Measurements from ENCODE around the gene TNFRSF11A.

Gene TNFRSF11A

GRCh38 chr18:62377131-62377807 lies 52.2 kb downstream of the TNFRSF11A start:
- Histone ChIP-seq H3K9me3 (ENCODE audit: control insufficient read depth, low read length) (no peaks in the 10 kb centered on the region), H3K36me3 (ENCODE audit: control insufficient read depth, insufficient read depth, low read length) (no peaks in the 10 kb centered on the region), H3K27me3 (ENCODE audit: control insufficient read depth, insufficient read depth, low read length, poor library complexity, severe bottlenecking) (no peaks in the 10 kb centered on the region), H3K27ac (ENCODE audit: insufficient read depth, low read depth, low read length, poor library complexity, severe bottlenecking) (no peak overlapping the region), H3K4me1 (ENCODE audit: control insufficient read depth, insufficient read depth, low read length) (no peaks in the 10 kb centered on the region), H3K4me3 (ENCODE audit: insufficient read depth, low read depth, low read length) (no peak overlapping the region)
- WGBS, 2 experiments: 84 to 98% methylated on average over 5 to 7 of the region's 7 CpGs

GRCh38 chr18:62379051-62379450 lies 53.9 kb downstream of the TNFRSF11A start:
- H3K27me3 ChIP-seq (ENCODE audit: control insufficient read depth, insufficient read depth, low read length, poor library complexity, severe bottlenecking): no peaks in the 10 kb centered on the region
- no peak overlapping the region for H3K27ac ChIP-seq (ENCODE audit: insufficient read depth, low read depth, low read length, poor library complexity, severe bottlenecking)
- no peaks in the 10 kb centered on the region for H3K9me3 ChIP-seq (ENCODE audit: control insufficient read depth, low read length)
- H3K4me3 ChIP-seq (ENCODE audit: insufficient read depth, low read depth, low read length): no peak overlapping the region
- H3K36me3 ChIP-seq (ENCODE audit: control insufficient read depth, insufficient read depth, low read length): no peaks in the 10 kb centered on the region
- WGBS, 2 experiments: 89 to 93% methylated on average over 4 to 5 of the region's 5 CpGs
- H3K4me1 ChIP-seq (ENCODE audit: control insufficient read depth, insufficient read depth, low read length): no peaks in the 10 kb centered on the region

DNA sequence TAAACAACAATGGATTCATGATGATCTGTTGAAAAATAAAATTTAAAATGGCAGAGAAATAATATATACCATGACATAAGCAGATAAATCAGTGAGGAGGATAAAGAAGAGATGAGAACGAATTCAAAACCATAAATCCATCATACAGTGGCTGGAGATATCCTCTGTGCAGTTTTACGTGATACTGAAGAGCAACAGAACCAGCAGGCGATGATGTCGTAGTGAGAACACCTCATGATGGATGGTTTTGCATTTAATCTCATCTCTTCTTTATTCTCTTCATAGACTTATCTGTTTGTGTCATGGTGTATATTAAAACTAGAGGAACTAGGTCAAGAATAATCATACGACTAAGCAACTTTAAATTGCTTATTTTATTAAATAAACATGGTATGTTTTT lies 56.3 kb downstream of the TNFRSF11A start:
- H3K9me3 ChIP-seq (ENCODE audit: control insufficient read depth, low read length): no peaks in the 10 kb centered on the region
- no peaks in the 10 kb centered on the region for H3K4me1 ChIP-seq (ENCODE audit: control insufficient read depth, insufficient read depth, low read length)
- no peak overlapping the region for H3K4me3 ChIP-seq (ENCODE audit: insufficient read depth, low read depth, low read length)
- 92 to 95% methylated on average over 4 to 5 of the region's 5 CpGs for WGBS, 2 experiments
- no peak overlapping the region for H3K27ac ChIP-seq (ENCODE audit: insufficient read depth, low read depth, low read length, poor library complexity, severe bottlenecking)
- no peaks in the 10 kb centered on the region for H3K27me3 ChIP-seq (ENCODE audit: control insufficient read depth, insufficient read depth, low read length, poor library complexity, severe bottlenecking)
- H3K36me3 ChIP-seq (ENCODE audit: control insufficient read depth, insufficient read depth, low read length): no peaks in the 10 kb centered on the region

GRCh38 chr18:62384068-62384467 lies 59.0 kb downstream of the TNFRSF11A start:
- Histone ChIP-seq H3K27ac (ENCODE audit: insufficient read depth, low read depth, low read length, poor library complexity, severe bottlenecking) (no peak overlapping the region), H3K4me3 (ENCODE audit: insufficient read depth, low read depth, low read length) (no peak overlapping the region), H3K4me1 (ENCODE audit: control insufficient read depth, insufficient read depth, low read length) (no peaks in the 10 kb centered on the region), H3K36me3 (ENCODE audit: control insufficient read depth, insufficient read depth, low read length) (no peaks in the 10 kb centered on the region), H3K9me3 (ENCODE audit: control insufficient read depth, low read length) (no peaks in the 10 kb centered on the region), H3K27me3 (ENCODE audit: control insufficient read depth, insufficient read depth, low read length, poor library complexity, severe bottlenecking) (no peaks in the 10 kb centered on the region)
- WGBS, 2 experiments: 78 to 81% methylated on average over 1 of the region's 1 CpG

GRCh38 chr18:62384610-62385097 lies 59.5 kb downstream of the TNFRSF11A start:
- H3K27me3 ChIP-seq (ENCODE audit: control insufficient read depth, insufficient read depth, low read length, poor library complexity, severe bottlenecking): no peaks in the 10 kb centered on the region
- no peak overlapping the region for H3K4me3 ChIP-seq (ENCODE audit: insufficient read depth, low read depth, low read length)
- 82 to 84% methylated on average over 46 of the region's 46 CpGs for WGBS, 2 experiments

GRCh38 chr18:62386091-62386490 lies 61.0 kb downstream of the TNFRSF11A start:
- no peaks in the 10 kb centered on the region for H3K36me3 ChIP-seq (ENCODE audit: control insufficient read depth, insufficient read depth, low read length)
- WGBS, 2 experiments: 71 to 84% methylated on average over 5 of the region's 5 CpGs
- no peak overlapping the region for H3K4me3 ChIP-seq (ENCODE audit: insufficient read depth, low read depth, low read length)
- no peaks in the 10 kb centered on the region for H3K9me3 ChIP-seq (ENCODE audit: control insufficient read depth, low read length)
- no peaks in the 10 kb centered on the region for H3K27me3 ChIP-seq (ENCODE audit: control insufficient read depth, insufficient read depth, low read length, poor library complexity, severe bottlenecking)
- no peaks in the 10 kb centered on the region for H3K4me1 ChIP-seq (ENCODE audit: control insufficient read depth, insufficient read depth, low read length)
- no peak overlapping the region for H3K27ac ChIP-seq (ENCODE audit: insufficient read depth, low read depth, low read length, poor library complexity, severe bottlenecking)

More at GRCh38 chr18:62384610-62385097, 59.5 kb downstream of the TNFRSF11A start:
- H3K27ac ChIP-seq (ENCODE audit: insufficient read depth, low read depth, low read length, poor library complexity, severe bottlenecking): no peak overlapping the region
- H3K36me3 ChIP-seq (ENCODE audit: control insufficient read depth, insufficient read depth, low read length): no peaks in the 10 kb centered on the region
- H3K4me1 ChIP-seq (ENCODE audit: control insufficient read depth, insufficient read depth, low read length): no peaks in the 10 kb centered on the region
- no peaks in the 10 kb centered on the region for H3K9me3 ChIP-seq (ENCODE audit: control insufficient read depth, low read length)

DNA sequence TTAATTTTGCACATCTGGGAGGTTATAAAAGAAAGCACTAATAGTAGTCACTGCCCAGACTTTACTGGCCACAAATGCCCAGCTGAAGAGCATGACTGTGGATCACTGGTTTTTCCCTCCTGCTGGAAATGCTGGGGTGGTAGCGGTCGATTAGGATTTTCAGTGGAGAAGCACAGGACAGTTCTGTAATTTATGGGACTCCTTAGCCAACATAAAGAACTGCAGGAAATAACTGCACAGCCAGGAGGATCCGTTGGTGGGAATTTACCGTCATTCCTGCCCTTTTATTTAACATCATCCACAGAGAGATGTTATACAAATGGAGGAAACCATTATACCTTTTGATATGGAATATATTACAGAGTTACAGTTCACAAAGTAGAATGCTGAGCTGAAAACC lies 61.5 kb downstream of the TNFRSF11A start:
- H3K9me3 ChIP-seq (ENCODE audit: control insufficient read depth, low read length): no peaks in the 10 kb centered on the region
- no peak overlapping the region for H3K27ac ChIP-seq (ENCODE audit: insufficient read depth, low read depth, low read length, poor library complexity, severe bottlenecking)
- no peaks in the 10 kb centered on the region for H3K36me3 ChIP-seq (ENCODE audit: control insufficient read depth, insufficient read depth, low read length)
- 90 to 96% methylated on average over 4 of the region's 4 CpGs for WGBS, 2 experiments
- H3K4me1 ChIP-seq (ENCODE audit: control insufficient read depth, insufficient read depth, low read length): no peaks in the 10 kb centered on the region
- no peaks in the 10 kb centered on the region for H3K27me3 ChIP-seq (ENCODE audit: control insufficient read depth, insufficient read depth, low read length, poor library complexity, severe bottlenecking)
- no peak overlapping the region for H3K4me3 ChIP-seq (ENCODE audit: insufficient read depth, low read depth, low read length)

DNA sequence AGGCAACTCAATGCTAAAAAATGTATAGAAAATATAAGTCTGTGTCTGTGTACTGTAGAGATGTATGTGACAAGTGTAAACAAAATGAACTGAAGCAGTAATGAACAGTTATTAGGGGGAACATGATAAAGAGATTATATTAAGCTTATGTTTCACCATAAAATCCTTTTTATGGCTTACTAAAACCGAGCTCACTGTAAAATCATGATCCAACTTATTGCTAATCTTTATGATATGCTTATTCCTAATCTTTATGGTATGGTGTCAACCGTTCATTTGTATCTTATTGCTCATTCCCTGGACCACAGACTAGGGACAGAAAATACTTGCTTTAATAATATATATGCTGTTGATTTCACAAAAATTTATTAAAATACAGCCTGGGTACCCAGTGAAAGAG lies 62.1 kb downstream of the TNFRSF11A start:
- Histone ChIP-seq H3K27ac (ENCODE audit: insufficient read depth, low read depth, low read length, poor library complexity, severe bottlenecking) (no peak overlapping the region), H3K4me1 (ENCODE audit: control insufficient read depth, insufficient read depth, low read length) (no peaks in the 10 kb centered on the region), H3K9me3 (ENCODE audit: control insufficient read depth, low read length) (no peaks in the 10 kb centered on the region), H3K36me3 (ENCODE audit: control insufficient read depth, insufficient read depth, low read length) (no peaks in the 10 kb centered on the region), H3K27me3 (ENCODE audit: control insufficient read depth, insufficient read depth, low read length, poor library complexity, severe bottlenecking) (no peaks in the 10 kb centered on the region), H3K4me3 (ENCODE audit: insufficient read depth, low read depth, low read length) (no peak overlapping the region)
- 100% methylated on average over 1 of the region's 2 CpGs; no CpG with 5 or more reads in 1 of the 2 experiments for WGBS, 2 experiments

DNA sequence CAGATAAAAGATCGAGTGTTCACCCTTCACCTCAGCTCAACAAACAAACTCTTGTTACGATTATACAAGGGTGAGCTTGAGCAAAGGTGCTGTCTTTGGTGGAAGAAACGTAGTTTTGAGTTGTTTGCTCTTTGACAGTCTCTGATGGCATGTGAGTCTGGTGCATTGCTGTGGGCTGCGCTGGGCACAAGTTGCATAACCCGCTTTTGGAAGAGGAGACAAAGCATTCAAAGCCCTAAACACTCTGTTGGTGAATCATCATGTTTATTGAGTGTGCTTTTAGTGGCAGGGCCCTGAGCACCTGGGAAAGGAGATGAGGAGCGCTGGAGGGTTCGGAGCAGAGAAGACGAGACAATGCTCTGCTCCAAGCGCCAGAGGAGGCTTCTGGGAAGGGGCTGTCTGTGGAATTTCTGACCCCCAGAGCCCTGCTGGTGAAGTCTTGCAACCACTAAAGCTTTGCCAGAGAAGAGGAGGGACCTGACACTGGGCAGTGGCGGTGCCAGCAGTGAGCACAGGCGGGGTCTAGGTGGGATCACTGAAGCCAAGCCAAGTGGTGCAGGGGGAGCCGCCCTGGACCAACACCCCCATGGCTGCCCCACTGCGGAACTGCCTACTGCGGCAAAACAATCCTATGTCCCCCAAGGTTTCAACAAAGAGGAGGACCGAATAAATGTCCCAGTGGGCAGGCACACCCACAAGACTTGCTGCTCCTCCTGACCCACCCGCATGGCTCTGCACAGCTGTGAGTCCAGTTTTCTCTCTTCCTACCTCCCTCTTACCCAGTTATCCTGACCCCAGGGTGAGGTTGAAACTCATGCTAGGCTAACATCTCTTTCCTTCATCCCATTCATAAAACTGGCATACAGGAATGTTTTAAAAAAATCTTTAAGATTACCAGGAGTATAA lies 64.0 kb downstream of the TNFRSF11A start:
- H3K9me3 ChIP-seq (ENCODE audit: control insufficient read depth, low read length): no peaks in the 10 kb centered on the region
- H3K4me3 ChIP-seq (ENCODE audit: insufficient read depth, low read depth, low read length): no peak overlapping the region
- 93 to 94% methylated on average over 15 to 16 of the region's 16 CpGs for WGBS, 2 experiments
- no peaks in the 10 kb centered on the region for H3K36me3 ChIP-seq (ENCODE audit: control insufficient read depth, insufficient read depth, low read length)
- no peak overlapping the region for H3K27ac ChIP-seq (ENCODE audit: insufficient read depth, low read depth, low read length, poor library complexity, severe bottlenecking)
- no peaks in the 10 kb centered on the region for H3K27me3 ChIP-seq (ENCODE audit: control insufficient read depth, insufficient read depth, low read length, poor library complexity, severe bottlenecking)
- no peaks in the 10 kb centered on the region for H3K4me1 ChIP-seq (ENCODE audit: control insufficient read depth, insufficient read depth, low read length)

GRCh38 chr18:62389761-62390481 lies 64.8 kb downstream of the TNFRSF11A start:
- Histone ChIP-seq H3K4me3 (ENCODE audit: insufficient read depth, low read depth, low read length) (no peak overlapping the region), H3K9me3 (ENCODE audit: control insufficient read depth, low read length) (no peaks in the 10 kb centered on the region), H3K36me3 (ENCODE audit: control insufficient read depth, insufficient read depth, low read length) (no peaks in the 10 kb centered on the region), H3K27ac (ENCODE audit: insufficient read depth, low read depth, low read length, poor library complexity, severe bottlenecking) (no peak overlapping the region), H3K4me1 (ENCODE audit: control insufficient read depth, insufficient read depth, low read length) (no peaks in the 10 kb centered on the region), H3K27me3 (ENCODE audit: control insufficient read depth, insufficient read depth, low read length, poor library complexity, severe bottlenecking) (no peaks in the 10 kb centered on the region)
- 94 to 95% methylated on average over 11 of the region's 11 CpGs for WGBS, 2 experiments

Data from ectodermal cell (in vitro differentiated cells).